Neural progenitor cell (in vitro differentiated cells): ENCODE data around the gene GFOD1. TPM values are rescaled to one million over a fixed set of nuclear protein-coding genes. Genes with fewer than 3 reads are reported as not detected.

Experiments used
- DNase-seq: peaks from one replicate; pipeline ENCODE4 v3.0.0-alpha.2; 2016; ENCODE audit warnings: low spot score
- H2AFZ ChIP-seq: fragments of 200-600 bp; sonication (generic); replicated peaks from 2 replicates; pipeline ENCODE4 v1.6.1; 2016; ENCODE audit warnings: antibody characterized with exemption
- H3F3A ChIP-seq: fragments of 200-600 bp; sonication (generic); 2 replicates; pipeline ENCODE4 v1.6.1; 2016; ENCODE audit warnings: antibody characterized with exemption, low read depth
- H3K27ac ChIP-seq: fragments of 200-600 bp; sonication (generic); 2 replicates; pipeline ENCODE4 v1.5.1; 2016; ENCODE audit warnings: mild to moderate bottlenecking
- H3K27me3 ChIP-seq: fragments of 200-600 bp; sonication (generic); 2 replicates; pipeline ENCODE4 v1.6.1; 2016; ENCODE audit warnings: mild to moderate bottlenecking, moderate library complexity
- H3K36me3 ChIP-seq: fragments of 200-600 bp; sonication (generic); 2 replicates; pipeline ENCODE4 v1.5.1; 2016
- H3K4me1 ChIP-seq: fragments of 200-600 bp; sonication (generic); 2 replicates; pipeline ENCODE4 v1.6.1; 2016; ENCODE audit warnings: mixed run types
- H3K4me2 ChIP-seq: fragments of 200-600 bp; sonication (generic); 2 replicates; pipeline ENCODE4 v1.6.1; 2016
- H3K4me3 ChIP-seq: fragments of 200-600 bp; sonication (generic); 2 replicates; pipeline ENCODE4 v1.5.1; 2016
- H3K79me2 ChIP-seq: fragments of 200-600 bp; sonication (generic); 2 replicates; pipeline ENCODE4 v1.6.1; 2016; ENCODE audit warnings: low read depth
- H3K9ac ChIP-seq: fragments of 200-600 bp; sonication (generic); 2 replicates; pipeline ENCODE4 v1.6.1; 2016
- H3K9me3 ChIP-seq: fragments of 200-600 bp; sonication (generic); 2 replicates; pipeline ENCODE4 v1.5.1; 2016; ENCODE audit warnings: low read depth
- H4K20me1 ChIP-seq: fragments of 200-600 bp; sonication (generic); 2 replicates; pipeline ENCODE4 v1.6.1; 2016; ENCODE audit warnings: low read depth
- H3K27ac Mint-ChIP-seq: 3 replicates; pipeline ENCODE4 v1.8.0; 2021; ENCODE audit warnings: mixed read lengths
- H3K27me3 Mint-ChIP-seq: 2 replicates; pipeline ENCODE4 v1.8.0; 2022; ENCODE audit warnings: low read depth, mild to moderate bottlenecking, inconsistent platforms, moderate library complexity, mixed read lengths; ENCODE audit not compliant: insufficient read depth
- H3K36me3 Mint-ChIP-seq: 3 replicates; pipeline ENCODE4 v1.8.0; 2021; ENCODE audit warnings: mixed read lengths
- H3K4me1 Mint-ChIP-seq: 3 replicates; pipeline ENCODE4 v1.8.0; 2021; ENCODE audit warnings: mixed read lengths
- H3K4me3 Mint-ChIP-seq: 3 replicates; pipeline ENCODE4 v1.8.0; 2021; ENCODE audit warnings: mild to moderate bottlenecking, moderate library complexity, mixed read lengths
- H3K9me3 Mint-ChIP-seq: 3 replicates; pipeline ENCODE4 v1.8.0; 2020; ENCODE audit warnings: mixed read lengths
- CTCF ChIP-seq: fragments of 200-600 bp; sonication (generic); IDR thresholded peaks from 2 replicates; pipeline ENCODE4 v1.5.1; 2017; ENCODE audit warnings: antibody characterized with exemption, mild to moderate bottlenecking
- EZH2 ChIP-seq: fragments of 200-600 bp; sonication (generic); IDR thresholded peaks from 2 replicates; pipeline ENCODE4 v1.6.1; 2017; ENCODE audit warnings: antibody characterized with exemption, mild to moderate bottlenecking, moderate library complexity
- EZH2phosphoT487 ChIP-seq: fragments of 200-600 bp; sonication (generic); IDR thresholded peaks from 2 replicates; pipeline ENCODE4 v1.6.1; 2017; ENCODE audit warnings: antibody characterized with exemption
- total RNA-seq: library from RNA; depleted of rRNA; stranded (reverse); fragments of >200 nt; gene quantifications from 2 replicates; pipeline ENCODE4 v1.2.3, GENCODE V29; 2015; ENCODE audit warnings: low replicate concordance

GFOD1 gene
- total RNA-seq, 1 donor from 2014 or later, result 1.8 TPM

GRCh38 chr6:13319891-13320564 lies 167.4 kb downstream of the GFOD1 start:
- Histone ChIP-seq H3K9me3 (no peaks in the 10 kb centered on the region), H3F3A (no peaks in the 10 kb centered on the region), H3K4me1 (no peaks in the 10 kb centered on the region), H3K27me3 (no peaks in the 10 kb centered on the region), H3K79me2 (no peaks in the 10 kb centered on the region), H3K4me2 (no peak overlapping the region), H3K9ac (no peak overlapping the region), H3K27ac (no peak overlapping the region), H3K4me3 (no peak overlapping the region), H3K36me3 (peaks cover 18% of the 10 kb centered on the region), H4K20me1 (no peaks in the 10 kb centered on the region), H2AFZ (no peak overlapping the region)
- no peaks in the 10 kb centered on the region for H3K4me1 Mint-ChIP-seq
- H3K27me3 Mint-ChIP-seq, result no peaks in the 10 kb centered on the region
- H3K4me3 Mint-ChIP-seq, result no peak overlapping the region
- H3K9me3 Mint-ChIP-seq, result no peaks in the 10 kb centered on the region
- TF ChIP-seq CTCF (no peak), EZH2 (no peak), EZH2phosphoT487 (no peak)
- DNase-seq, result no peak
- H3K27ac Mint-ChIP-seq, result no peak overlapping the region
- peaks cover 41% of the 10 kb centered on the region for H3K36me3 Mint-ChIP-seq

- no peaks in the 10 kb centered on the region for H3F3A ChIP-seq
- H3K9ac ChIP-seq, result no peak overlapping the region
- H3K36me3 Mint-ChIP-seq, result peaks cover 42% of the 10 kb centered on the region
- H2AFZ ChIP-seq, result no peak overlapping the region
- no peak overlapping the region for H3K27ac Mint-ChIP-seq
- no peaks in the 10 kb centered on the region for H3K4me1 ChIP-seq
- peaks cover 26% of the 10 kb centered on the region for H3K36me3 ChIP-seq
- no peak overlapping the region for H3K27ac ChIP-seq
- H3K9me3 ChIP-seq, result no peaks in the 10 kb centered on the region
- no peaks in the 10 kb centered on the region for H3K79me2 ChIP-seq
- H3K27me3 Mint-ChIP-seq, result no peaks in the 10 kb centered on the region
- H3K27me3 ChIP-seq, result no peaks in the 10 kb centered on the region
- H3K9me3 Mint-ChIP-seq, result no peaks in the 10 kb centered on the region
- H3K4me3 Mint-ChIP-seq, result no peak overlapping the region
- H3K4me1 Mint-ChIP-seq, result no peaks in the 10 kb centered on the region
- no peaks in the 10 kb centered on the region for H4K20me1 ChIP-seq
- no peak for DNase-seq
- no peak overlapping the region for H3K4me3 ChIP-seq
- TF ChIP-seq EZH2phosphoT487, result no peak
- no peak overlapping the region for H3K4me2 ChIP-seq
These were observed 168.6 kb downstream of the GFOD1 start for GRCh38 chr6:13318821-13319220.

GRCh38 chr6:13315896-13316295 lies 171.5 kb downstream of the GFOD1 start:
- no peaks in the 10 kb centered on the region for H3F3A ChIP-seq
- no peak for TF ChIP-seq CTCF
- no peak overlapping the region for H3K4me3 Mint-ChIP-seq
- no peaks in the 10 kb centered on the region for H3K27me3 ChIP-seq
- no peak for DNase-seq
- no peaks in the 10 kb centered on the region for H3K27me3 Mint-ChIP-seq
- no peaks in the 10 kb centered on the region for H3K4me1 ChIP-seq
- H3K4me2 ChIP-seq, result no peak overlapping the region
- H3K79me2 ChIP-seq, result no peaks in the 10 kb centered on the region
- no peaks in the 10 kb centered on the region for H3K9me3 Mint-ChIP-seq
- H4K20me1 ChIP-seq, result no peaks in the 10 kb centered on the region
- H3K36me3 ChIP-seq, result peaks cover 34% of the 10 kb centered on the region
- no peak overlapping the region for H3K27ac Mint-ChIP-seq
- no peaks in the 10 kb centered on the region for H3K9me3 ChIP-seq
- H3K9ac ChIP-seq, result no peak overlapping the region
- no peak overlapping the region for H2AFZ ChIP-seq
- H3K4me1 Mint-ChIP-seq, result no peaks in the 10 kb centered on the region
- no peak overlapping the region for H3K4me3 ChIP-seq
- H3K27ac ChIP-seq, result no peak overlapping the region
- peaks cover 39% of the 10 kb centered on the region for H3K36me3 Mint-ChIP-seq

- Histone ChIP-seq H3K9ac (no peak overlapping the region), H3K36me3 (peaks cover 28% of the 10 kb centered on the region), H3K27me3 (no peaks in the 10 kb centered on the region), H3K27ac (no peak overlapping the region), H3K9me3 (no peaks in the 10 kb centered on the region), H3F3A (no peaks in the 10 kb centered on the region), H4K20me1 (no peaks in the 10 kb centered on the region), H3K4me3 (no peak overlapping the region), H3K4me2 (no peak overlapping the region), H3K79me2 (no peaks in the 10 kb centered on the region), H3K4me1 (no peaks in the 10 kb centered on the region), H2AFZ (no peak overlapping the region)
- Mint-ChIP-seq H3K36me3 (peaks cover 32% of the 10 kb centered on the region), H3K9me3 (no peaks in the 10 kb centered on the region), H3K4me1 (no peaks in the 10 kb centered on the region), H3K27me3 (no peaks in the 10 kb centered on the region), H3K4me3 (no peak overlapping the region), H3K27ac (no peak overlapping the region)
- TF ChIP-seq EZH2phosphoT487 (no peak), EZH2 (no peak)
- no peak for DNase-seq
These were observed 172.6 kb downstream of the GFOD1 start for GRCh38 chr6:13314806-13315205.
